Renal cortex interstitium (tissue), 11 donors: ENCODE results near the gene PNRC2. TPM values are rescaled to one million over a fixed set of nuclear protein-coding genes. Genes with fewer than 3 reads are reported as not detected.
"Not testable (repeated sequence)": the region's sequence is repeated elsewhere in the genome, so short reads cannot be mapped to it uniquely, and the experiment has no call there.

Experiments
- DNase-seq, 11 donors: peaks; one replicate each; pipeline ENCODE4 v3.0.0-alpha.2; 2013; ENCODE audit warnings: low read depth in 9 of 11, low spot score in 4 of 11; ENCODE audit errors: extremely low read depth in 1 of 11
- polyA plus RNA-seq, 3 donors: library from polyadenylated mRNA; unstranded; fragments of 120-200 nt; gene quantifications; one replicate each; pipeline ENCODE4 v1.2.1, GENCODE V29; 2013; ENCODE audit not compliant: insufficient read length in 3 of 3

PNRC2 gene
- polyA plus RNA-seq, 3 donors = 184 to 213 (median 212) TPM

GRCh38 chr1:24004132-24004531 is 44.5 kb downstream of the PNRC2 start:
- DNase-seq = no peak

GRCh38 chr1:24005163-24005562 is 45.5 kb downstream of the PNRC2 start:
- no peak for DNase-seq

- DNase-seq = no peak
Observed at GRCh38 chr1:24007079-24007478, 47.5 kb downstream of the PNRC2 start.

DNA sequence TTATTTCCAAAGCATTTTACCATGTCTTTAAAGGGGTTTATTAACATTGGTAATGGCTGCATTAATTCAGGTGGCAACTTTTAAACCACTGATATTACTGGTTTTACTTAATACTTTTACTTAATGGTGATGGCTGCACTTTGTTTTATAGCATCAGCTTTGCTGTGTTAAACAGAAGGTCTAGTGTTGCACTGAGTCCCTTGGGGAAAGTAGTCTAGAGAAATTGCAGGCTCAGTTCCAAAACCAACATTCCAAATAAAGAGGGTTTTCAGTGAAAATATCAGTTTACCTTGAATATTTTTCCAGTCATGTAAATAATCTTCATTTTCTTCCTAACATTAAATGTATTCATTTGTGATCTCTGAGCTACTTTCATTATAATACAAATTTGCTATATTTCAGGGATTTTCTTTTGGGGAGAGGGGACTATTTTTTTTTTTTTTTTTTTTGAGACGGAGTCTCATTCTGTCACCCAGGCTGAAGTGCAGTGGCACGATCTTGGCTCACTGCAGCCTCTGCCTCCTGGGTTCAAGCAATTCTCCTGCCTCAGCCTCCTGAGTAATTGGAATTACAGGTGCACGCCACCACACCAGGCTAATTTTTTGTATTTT is 49.1 kb downstream of the PNRC2 start:
- DNase-seq = not testable (repeated sequence)

GRCh38 chr1:24009406-24009805 is 49.8 kb downstream of the PNRC2 start:
- no peak for DNase-seq

DNA sequence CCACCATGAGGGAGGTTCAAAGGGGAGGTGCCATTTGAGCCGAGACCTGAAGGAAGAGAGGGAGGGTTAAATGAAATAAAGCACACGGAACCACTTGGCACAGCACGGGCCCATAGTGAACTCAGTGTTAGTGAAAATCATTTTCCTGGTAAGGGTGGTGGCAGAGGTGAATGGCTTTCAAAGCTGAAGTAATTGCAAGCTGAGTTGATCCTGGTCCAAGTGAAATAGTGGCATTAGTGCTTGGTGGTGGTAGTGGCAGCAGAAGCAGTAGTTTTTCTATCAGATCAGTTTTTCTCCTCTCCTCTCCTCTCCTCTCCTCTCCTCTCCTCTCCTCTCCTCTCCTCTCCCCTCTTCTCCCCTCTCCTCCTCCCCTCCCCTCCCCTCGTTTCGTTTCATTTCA is 51.0 kb downstream of the PNRC2 start:
- DNase-seq = no peak

GRCh38 chr1:24012878-24013277 is 53.2 kb downstream of the PNRC2 start:
- DNase-seq = not testable (repeated sequence)

Other genes with a start within 250 kb of the PNRC2 start
- gene ELOA, start 216.4 kb upstream of the PNRC2 start, polyA plus RNA-seq = 10 to 100 TPM; 34.5 to 36.2 (median 35.9) TPM
- gene PITHD1, start 181.4 kb upstream of the PNRC2 start, polyA plus RNA-seq = 10 to 100 TPM; 59.3 to 65.1 (median 59.9) TPM
- 10 to 100 TPM; 51.5 to 78.0 (median 75.1) TPM for gene LYPLA2, start 168.7 kb upstream of the PNRC2 start, polyA plus RNA-seq
- gene GALE, start 159.1 kb upstream of the PNRC2 start, polyA plus RNA-seq = 10 to 100 TPM; 30.7 to 40.6 (median 39.5) TPM
- gene HMGCL, start 134.4 kb upstream of the PNRC2 start, polyA plus RNA-seq = 10 to 100 TPM; 69.2 to 72.6 (median 69.8) TPM
- gene FUCA1, start 91.5 kb upstream of the PNRC2 start, polyA plus RNA-seq = 10 to 100 TPM; 37.3 to 43.1 (median 37.4) TPM
- gene CNR2, start 46.5 kb upstream of the PNRC2 start, polyA plus RNA-seq = under 1 TPM; 0.08 to 0.10 (median 0.09) TPM
- 100 to 1,000 TPM; 197 to 242 (median 223) TPM for gene SRSF10, start 20.5 kb downstream of the PNRC2 start, polyA plus RNA-seq
- 10 to 100 TPM; 18.5 to 32.8 (median 29.9) TPM for gene MYOM3, start 152.3 kb downstream of the PNRC2 start, polyA plus RNA-seq
- gene IL22RA1, start 183.3 kb downstream of the PNRC2 start, polyA plus RNA-seq = 1 to 10 TPM; 3.5 to 5.1 (median 4.0) TPM
- 1 to 10 TPM; 5.3 to 6.8 (median 5.4) TPM for gene IFNLR1, start 227.5 kb downstream of the PNRC2 start, polyA plus RNA-seq